GM13977 (cell line): ENCODE data around the gene AGPAT3.

ENCODE experiments used
- DNase-seq: peaks from one replicate; pipeline ENCODE4 v3.0.0; 2012; ENCODE audit warnings: low spot score
- CTCF ChIP-seq: IDR thresholded peaks from 2 replicates; pipeline ENCODE4 v1.5.1; 2012; ENCODE audit warnings: mild to moderate bottlenecking, control low read depth; ENCODE audit not compliant: insufficient read depth; ENCODE audit errors: extremely low read depth, missing control alignments
- in situ Hi-C: fragments of 300-500 bp; cut with MboI; formaldehyde crosslinking; loops from one replicate; pipeline ENCODE4 v1.12.0; 2022; ENCODE audit warnings: low sequenced_read_pairs, low pct_unique_long_range_greater_than_20kb, mixed read lengths, inconsistent platforms; ENCODE audit not compliant: unreplicated experiment

AGPAT3 gene

GRCh38 chr21:43965911-43966585 lies 101.0 kb downstream of the AGPAT3 start:
- TF ChIP-seq CTCF: no peak
- in situ Hi-C loops: no loop called here
- DNase-seq: no peak

- TF ChIP-seq CTCF: no peak
- in situ Hi-C loops: no loop called here
- no peak for DNase-seq
Measured at GRCh38 chr21:43966946-43967512, 102.0 kb downstream of the AGPAT3 start.

GRCh38 chr21:43967981-43968380 lies 103.0 kb downstream of the AGPAT3 start:
- in situ Hi-C loops: no loop called here
- no peak for DNase-seq
- no peak for TF ChIP-seq CTCF

- no peak for DNase-seq
- no peak for TF ChIP-seq CTCF
- in situ Hi-C loops: no loop called here
Measured at GRCh38 chr21:43968410-43969114, 103.5 kb downstream of the AGPAT3 start.

- in situ Hi-C loops: no loop called here
- TF ChIP-seq CTCF: no peak
- DNase-seq: no peak
Measured at GRCh38 chr21:43969115-43969444, 104.1 kb downstream of the AGPAT3 start.

- TF ChIP-seq CTCF: no peak
- DNase-seq: no peak
- in situ Hi-C loops: no loop called here
Measured at GRCh38 chr21:43970551-43970950, 105.5 kb downstream of the AGPAT3 start.
